ENCODE measurements around the gene CTNNA2. TPM values are rescaled to one million over a fixed set of nuclear protein-coding genes. Genes with fewer than 3 reads are reported as not detected.

CTNNA2 gene
- total and polyA plus RNA-seq, 2 of the 8 experiments (the other 6 are each of a cell fraction or from before 2014, with no cell fraction given), result 3.9 to 9.0 TPM

DNA sequence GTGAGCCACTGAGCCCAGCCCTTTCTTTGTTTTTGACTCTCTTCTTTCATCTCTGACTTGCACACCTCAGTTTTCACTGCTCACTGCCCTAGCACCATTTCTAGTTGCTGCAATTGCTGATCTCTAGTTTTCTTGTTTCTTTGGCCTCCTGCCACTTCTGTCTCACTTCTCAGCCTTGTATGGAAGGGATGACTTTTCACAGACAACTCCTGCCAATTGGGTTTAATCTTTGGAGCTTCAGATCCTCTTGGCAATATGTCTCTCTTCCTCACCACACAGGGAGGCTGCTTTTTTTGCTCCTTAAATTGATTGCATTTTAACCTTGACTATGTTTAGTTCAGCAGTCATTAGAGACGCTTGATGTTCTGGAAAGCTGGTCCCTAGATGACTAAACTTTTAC, 323.1 kb downstream of the CTNNA2 start:
- H3K18ac ChIP-seq (ENCODE audit: extremely low read depth, low read length), result no peak overlapping the region
- no peak overlapping the region for H3K4ac ChIP-seq (replicated peaks; ENCODE audit: insufficient read length, low read depth, low read length)
- DNase-seq (ENCODE audit: low read depth in 1 of 2, low spot score in 2 of 2) (no peak), FAIRE-seq (no peak)
- WGBS, 2 experiments (ENCODE audit: extremely low coverage in 1 of 2, insufficient coverage in 1 of 2, insufficient read length in 1 of 2, insufficient replicate concordance in 2 of 2, low coverage in 1 of 2, low lambda C conversion rate in 2 of 2, missing lambda C conversion rate in 1 of 2), result 94% methylated on average over 1 of the region's 1 CpG; no CpG with 5 or more reads in 1 of the 2 experiments
- H2AFZ ChIP-seq (ENCODE audit: low read length), result no peak overlapping the region
- no peaks in the 10 kb centered on the region for H3K27me3 ChIP-seq (replicated peaks in 1 of 4; ENCODE audit: control insufficient read depth in 3 of 4, extremely low read depth in 1 of 4, insufficient read depth in 3 of 4, low read length in 3 of 4)
- no peak overlapping the region for H4K8ac ChIP-seq (ENCODE audit: extremely low read depth, insufficient read depth, low read length)
- H2BK120ac ChIP-seq (replicated peaks; ENCODE audit: low read depth, low read length), result no peak overlapping the region
- no peak overlapping the region for H3K23ac ChIP-seq (ENCODE audit: insufficient read length)
- peak overlapping the region; percentile 31; the same call in 1 of the 2 replicates for H2BK12ac ChIP-seq (ENCODE audit: low read depth, low read length)
- no peak overlapping the region for H3K9ac ChIP-seq (replicated peaks in 1 of 4; ENCODE audit: extremely low read depth in 1 of 4, low read depth in 3 of 4, low read length in 3 of 4)
- no peak overlapping the region for H3K4me3 ChIP-seq (ENCODE audit: extremely low read depth in 1 of 4, insufficient read depth in 2 of 4, low read depth in 3 of 4, low read length in 4 of 4)
- 0 out of 2 replicates have a peak overlapping the region, but pooled peaks have one; percentile 21 for H2BK20ac ChIP-seq (ENCODE audit: low read length)
- no peaks in the 10 kb centered on the region for H3K23me2 ChIP-seq (ENCODE audit: low read depth, low read length)
- no peak overlapping the region for H3K14ac ChIP-seq (ENCODE audit: insufficient read length)
- no peak overlapping the region for H4K91ac ChIP-seq (replicated peaks; ENCODE audit: insufficient read length, low read length)
- no peak overlapping the region for H2BK15ac ChIP-seq (ENCODE audit: low read length)
- H2AK5ac ChIP-seq (ENCODE audit: low read depth, low read length), result 0 out of 2 replicates have a peak overlapping the region, but pooled peaks have one; percentile 26
- no peaks in the 10 kb centered on the region for H3K79me2 ChIP-seq (ENCODE audit: control insufficient read depth in 1 of 2, insufficient read depth in 2 of 2, low read length in 2 of 2)
- H4K20me1 ChIP-seq (replicated peaks in 1 of 2; ENCODE audit: control insufficient read depth in 1 of 2, insufficient read depth in 2 of 2, low read length in 2 of 2), result no peaks in the 10 kb centered on the region
- H3K9me3 ChIP-seq (ENCODE audit: insufficient read depth in 2 of 2, low read depth in 1 of 2, low read length in 1 of 2), result no peaks in the 10 kb centered on the region
- no peak overlapping the region for H3K4me2 ChIP-seq (ENCODE audit: insufficient read depth in 1 of 2, low read depth in 2 of 2, low read length in 2 of 2)
- no peak overlapping the region for H4K5ac ChIP-seq (ENCODE audit: insufficient read length, low read depth, low read length)
- no peak overlapping the region for H3K56ac ChIP-seq (replicated peaks; ENCODE audit: insufficient read length, low read depth, low read length)
- H2BK5ac ChIP-seq (ENCODE audit: low read depth, low read length), result no peak overlapping the region
- CTCF ChIA-PET (ENCODE audit: partially characterized antibody), result interaction anchor here (1.1 to 1.2 kb wide), 2 partner anchors 19 to 53 kb away, joined by 3 read pairs; no protein-coding TSS in a partner anchor
- no peaks in the 10 kb centered on the region for H3K79me1 ChIP-seq (ENCODE audit: low read depth, low read length)
- POLR2A ChIA-PET (ENCODE audit: partially characterized antibody), result no interaction called here
- H3K4me1 ChIP-seq (replicated peaks in 1 of 4; ENCODE audit: control insufficient read depth in 3 of 4, insufficient read depth in 4 of 4, low read length in 3 of 4), result peaks cover 0 to 21% (median 7%) of the 10 kb centered on the region in 4 experiments; a peak in 4 of 7 replicates
- no peaks in the 10 kb centered on the region for H3K36me3 ChIP-seq (ENCODE audit: control insufficient read depth in 2 of 4, insufficient read depth in 4 of 4, low read length in 3 of 4)
- no peak overlapping the region for H3K27ac ChIP-seq (ENCODE audit: low read depth, low read length)
- no peak for TF ChIP-seq POLR2AphosphoS5 (IDR thresholded peaks at IDR 0.05; ENCODE audit: low read depth, low read length)
- TF ChIP-seq USF2 (IDR thresholded peaks at IDR 0.05; ENCODE audit: low read length), result no peak
- no peak for TF ChIP-seq GTF2F1 (IDR thresholded peaks at IDR 0.05; ENCODE audit: borderline replicate concordance, low read depth, low read length)
- TF ChIP-seq KDM1A (IDR thresholded peaks at IDR 0.05; ENCODE audit: borderline replicate concordance, low read length), result no peak
- no peak for TF ChIP-seq SUZ12 (IDR thresholded peaks at IDR 0.05; ENCODE audit: low read length)
- TF ChIP-seq PHF8 (conservative IDR thresholded peaks at IDR 0.05; ENCODE audit: low read depth, low read length), result no peak
- TF ChIP-seq SAP30 (IDR thresholded peaks at IDR 0.05; ENCODE audit: insufficient read depth, insufficient replicate concordance, low read length), result no peak
- TF ChIP-seq HDAC6 (IDR thresholded peaks at IDR 0.05; ENCODE audit: low read depth, low read length), result no peak
- TF ChIP-seq TAF1 (IDR thresholded peaks at IDR 0.05; ENCODE audit: low read depth, low read length), result no peak
- no peak for TF ChIP-seq EGR1 (IDR thresholded peaks at IDR 0.05; ENCODE audit: borderline replicate concordance, low read depth, low read length)
- TF ChIP-seq TBP (IDR thresholded peaks at IDR 0.05; ENCODE audit: low read depth, low read length), result no peak
- TF ChIP-seq POU5F1 (IDR thresholded peaks at IDR 0.05; ENCODE audit: low read depth, low read length), result no peak
- no peak for TF ChIP-seq KDM4A (IDR thresholded peaks at IDR 0.05; ENCODE audit: low read depth, low read length, severe bottlenecking)
- no peak for TF ChIP-seq BACH1 (IDR thresholded peaks at IDR 0.05; ENCODE audit: low read length)

Measured in H1 (cell line).